ENCODE measurements around the gene SEPSECS.

DNA sequence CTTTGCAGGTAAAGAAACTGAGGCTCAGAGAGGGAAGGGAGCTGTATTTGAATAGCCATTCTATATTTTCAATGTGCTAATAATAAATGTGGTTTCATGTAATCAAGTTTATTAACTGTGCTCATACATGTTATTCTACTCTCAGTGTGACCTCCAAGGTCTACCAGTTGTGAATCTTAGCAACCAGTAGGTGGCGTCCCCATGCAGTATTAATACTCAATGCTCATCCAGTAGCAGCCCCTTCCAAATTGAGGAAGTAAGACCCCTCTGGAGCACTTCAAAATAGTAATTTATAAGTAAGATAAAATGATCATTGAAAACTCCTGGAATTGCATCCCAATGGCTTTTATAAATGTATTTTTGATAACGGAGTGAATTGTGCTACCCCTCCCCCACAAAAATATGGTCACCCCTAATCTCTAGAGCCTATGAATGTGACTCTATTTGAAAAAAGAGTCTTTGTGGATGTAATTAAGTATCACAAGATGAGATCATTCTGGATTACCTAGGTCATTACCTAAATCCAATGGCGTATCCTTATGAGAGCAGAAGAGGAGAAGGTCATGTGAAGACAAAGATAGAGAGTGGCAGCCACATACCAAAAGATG, 20.4 kb upstream of the SEPSECS start:
- TF ChIP-seq, protein P1, sequence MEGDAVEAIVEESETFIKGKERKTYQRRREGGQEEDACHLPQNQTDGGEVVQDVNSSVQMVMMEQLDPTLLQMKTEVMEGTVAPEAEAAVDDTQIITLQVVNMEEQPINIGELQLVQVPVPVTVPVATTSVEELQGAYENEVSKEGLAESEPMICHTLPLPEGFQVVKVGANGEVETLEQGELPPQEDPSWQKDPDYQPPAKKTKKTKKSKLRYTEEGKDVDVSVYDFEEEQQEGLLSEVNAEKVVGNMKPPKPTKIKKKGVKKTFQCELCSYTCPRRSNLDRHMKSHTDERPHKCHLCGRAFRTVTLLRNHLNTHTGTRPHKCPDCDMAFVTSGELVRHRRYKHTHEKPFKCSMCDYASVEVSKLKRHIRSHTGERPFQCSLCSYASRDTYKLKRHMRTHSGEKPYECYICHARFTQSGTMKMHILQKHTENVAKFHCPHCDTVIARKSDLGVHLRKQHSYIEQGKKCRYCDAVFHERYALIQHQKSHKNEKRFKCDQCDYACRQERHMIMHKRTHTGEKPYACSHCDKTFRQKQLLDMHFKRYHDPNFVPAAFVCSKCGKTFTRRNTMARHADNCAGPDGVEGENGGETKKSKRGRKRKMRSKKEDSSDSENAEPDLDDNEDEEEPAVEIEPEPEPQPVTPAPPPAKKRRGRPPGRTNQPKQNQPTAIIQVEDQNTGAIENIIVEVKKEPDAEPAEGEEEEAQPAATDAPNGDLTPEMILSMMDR (IDR thresholded peaks at IDR 0.05): peak in 2 of 4 experiments; percentile 27 to 36
- TF ChIP-seq POLR2A (IDR thresholded peaks at IDR 0.05) (no peak), POLR2AphosphoS5 (IDR thresholded peaks at IDR 0.05) (no peak), EP300 (IDR thresholded peaks at IDR 0.05) (no peak)
